LoVo (cell line): ENCODE results near the gene DUSP1.

Experiments
- DNase-seq: peaks from one replicate; pipeline ENCODE4 v3.0.0-alpha.2; 2016; ENCODE audit warnings: low spot score

Gene DUSP1

GRCh38 chr5:172724242-172725183 lies 46.5 kb downstream of the DUSP1 start:
- DNase-seq: no peak

GRCh38 chr5:172723508-172723907 lies 47.5 kb downstream of the DUSP1 start:
- no peak for DNase-seq

- no peak for DNase-seq
Observed at GRCh38 chr5:172722327-172722815, 48.6 kb downstream of the DUSP1 start.

GRCh38 chr5:172721455-172722326 lies 49.3 kb downstream of the DUSP1 start:
- DNase-seq: no peak

- DNase-seq: no peak
Observed at GRCh38 chr5:172720655-172721054, 50.3 kb downstream of the DUSP1 start.

- no peak for DNase-seq
Observed at GRCh38 chr5:172719211-172719610, 51.8 kb downstream of the DUSP1 start.

- no peak for DNase-seq
Observed at GRCh38 chr5:172718527-172719114, 52.4 kb downstream of the DUSP1 start.
